K562 (cell line): ENCODE results near the gene TUT1. TPM values are rescaled to one million over a fixed set of nuclear protein-coding genes. Genes with fewer than 3 reads are reported as not detected.

Experiments
- ATAC-seq: fragments of 200-7000 bp; cut with Tn5 transposase; 3 replicates; pipeline ENCODE4 v1.9.1; 2020; ENCODE audit warnings: moderate library complexity
- BruUV-seq: library from RNA; stranded (reverse); fragments of 400-500 nt; replicated peaks from 2 replicates; lab custom pipeline; 2021; lab: Mats Ljungman, UMichigan
- CTCF ChIA-PET: fragments of 300-600 bp; formaldehyde crosslinking; extraction: SDS; loops from one replicate; lab custom pipeline; 2021; ENCODE audit warnings: low intra/inter-chr PET ratio; lab: Yijun Ruan, JAX
- POLR2A ChIA-PET: fragments of 300-600, 350-650 bp; sonication (Branson Sonifier 250); formaldehyde crosslinking; extraction: SDS; loops from one replicate; lab custom pipeline; 2021; ENCODE audit warnings: antibody characterized with exemption, inconsistent platforms; lab: Yijun Ruan, JAX
- DNase-seq, 4 experiments: peaks; one replicate each; pipeline versions ENCODE4 v3.0.0 to v3.0.0-alpha.2; 2011 to 2018; ENCODE audit warnings: low spot score in 3 of 4, mixed read lengths in 3 of 4; ENCODE audit errors: extremely low read depth in 1 of 4
- FAIRE-seq: peaks from 2 replicates; lab custom pipeline; 2011; peaks lifted over from hg19 to GRCh38; lab: Jason Lieb, UNC
- H2AFZ ChIP-seq: 2 replicates; pipeline ENCODE4 v1.6.0; 2011; ENCODE audit warnings: low read depth, low read length, control low read depth, inconsistent platforms
- H3K27ac ChIP-seq: fragments of 200-600 bp; 3 replicates; pipeline ENCODE4 v1.8.0; 2011; ENCODE audit warnings: low read depth, mild to moderate bottlenecking, control low read depth, inconsistent platforms, low read length, moderate library complexity, mixed read lengths; ENCODE audit errors: extremely low read depth
- H3K27me3 ChIP-seq, 2 experiments: fragments of 300-600 bp in 1 of 2; 2 replicates in 1 of 2; 3 replicates in 1 of 2; pipeline versions ENCODE4 v1.6.0 to v1.8.0; 2011; ENCODE audit warnings: inconsistent platforms in 2 of 2, low read length in 2 of 2, mild to moderate bottlenecking in 1 of 2, mixed read lengths in 1 of 2, moderate library complexity in 1 of 2; ENCODE audit not compliant: control insufficient read depth in 2 of 2, insufficient read depth in 2 of 2
- H3K36me3 ChIP-seq: fragments of 300-600 bp; 3 replicates; pipeline ENCODE4 v1.8.0; 2011; ENCODE audit warnings: mild to moderate bottlenecking, low read length, inconsistent platforms; ENCODE audit not compliant: control insufficient read depth, insufficient read depth
- H3K4me1 ChIP-seq, 2 experiments: fragments of 200-600 bp in 1 of 2; replicated peaks in 1 of 2; 2 replicates in 1 of 2; 3 replicates in 1 of 2; pipeline versions ENCODE4 v1.5.1 to v1.8.0; 2011; ENCODE audit warnings: inconsistent platforms in 2 of 2, low read length in 2 of 2, mild to moderate bottlenecking in 1 of 2, mixed read lengths in 1 of 2, moderate library complexity in 1 of 2; ENCODE audit not compliant: control insufficient read depth in 2 of 2, insufficient read depth in 2 of 2
- H3K4me2 ChIP-seq: 2 replicates; pipeline ENCODE4 v1.6.1; 2011; ENCODE audit warnings: low read length, control low read depth, inconsistent platforms, mixed read lengths; ENCODE audit not compliant: insufficient read depth
- H3K4me3 ChIP-seq: fragments of 200-600 bp; sonication (generic), shearing (Covaris generic); 2 replicates; pipeline ENCODE4 v1.5.1; 2016; ENCODE audit warnings: control low read depth, inconsistent platforms
- H3K79me2 ChIP-seq: fragments of 200-600 bp; 3 replicates; pipeline ENCODE4 v1.8.0; 2011; ENCODE audit warnings: low read length, inconsistent platforms; ENCODE audit not compliant: control insufficient read depth, insufficient read depth
- H3K9ac ChIP-seq, 2 experiments: 2 replicates each; pipeline versions ENCODE4 v1.6.0 to v1.6.1; 2011; ENCODE audit warnings: low read depth in 2 of 2, low read length in 2 of 2, control low read depth in 1 of 2, inconsistent platforms in 1 of 2, mild to moderate bottlenecking in 1 of 2, mixed read lengths in 1 of 2; ENCODE audit not compliant: insufficient read depth in 1 of 2
- H3K9me1 ChIP-seq: one replicate; pipeline ENCODE4 v1.6.0; 2011; ENCODE audit warnings: inconsistent platforms, mild to moderate bottlenecking, low read length, moderate library complexity; ENCODE audit not compliant: control insufficient read depth, insufficient read depth
- H3K9me3 ChIP-seq: replicated peaks from 2 replicates; pipeline ENCODE4 v1.5.1; 2011; ENCODE audit warnings: low read depth, low read length, inconsistent platforms; ENCODE audit not compliant: control insufficient read depth, insufficient read depth
- H4K20me1 ChIP-seq: replicated peaks from 2 replicates; pipeline ENCODE4 v1.6.1; 2011; ENCODE audit warnings: low read length, inconsistent platforms, mixed read lengths; ENCODE audit not compliant: control insufficient read depth, insufficient read depth
- AFF1 ChIP-seq, 2 experiments: fragments of 450-650 bp; IDR thresholded peaks; 2 replicates each; pipeline ENCODE4 v1.6.1; 2018; ENCODE audit warnings: mild to moderate bottlenecking in 2 of 2, low read depth in 1 of 2; ENCODE audit not compliant: partially characterized antibody in 2 of 2
- BRD4 ChIP-seq: fragments of 200-600 bp; sonication (generic); IDR thresholded peaks from 2 replicates; pipeline ENCODE4 v1.6.1; 2017; ENCODE audit warnings: inconsistent platforms
- GATAD2A ChIP-seq: fragments of 450-650 bp; IDR thresholded peaks from 2 replicates; pipeline ENCODE4 v1.6.1; 2017
- HDAC3 ChIP-seq: fragments of 450-650 bp; IDR thresholded peaks from 2 replicates; pipeline ENCODE4 v1.6.1; 2018; ENCODE audit warnings: borderline replicate concordance, mild to moderate bottlenecking, moderate library complexity; ENCODE audit not compliant: partially characterized antibody
- PREB ChIP-seq: sonication (generic); formaldehyde crosslinking; IDR thresholded peaks from 2 replicates; pipeline ENCODE4 v1.8.1; 2023; ENCODE audit warnings: mild to moderate bottlenecking, missing genetic modification reagents
- TRIM28 ChIP-seq: fragments of 450-650 bp; IDR thresholded peaks from 2 replicates; pipeline ENCODE4 v1.6.1; 2017
- U2AF2 ChIP-seq: fragments of 200-400 bp; formaldehyde crosslinking; optimal IDR thresholded peaks from 2 replicates; pipeline ENCODE3; 2017; ENCODE audit warnings: low read depth, mild to moderate bottlenecking, low read length
- WGBS: fragments of 100-300 bp; shearing (Covaris generic); methylation state at CpG from one replicate; pipeline ENCODE4 v1.1.6; 2016; ENCODE audit warnings: low coverage, mixed read lengths; ENCODE audit not compliant: insufficient coverage; ENCODE audit errors: missing lambda C conversion rate; 5-methylcytosine and 5-hydroxymethylcytosine counted together
- in situ Hi-C: fragments of 300-500 bp; cut with MboI; formaldehyde crosslinking; loops from 4 replicates; pipeline ENCODE4 v1.15.0; 2018; ENCODE audit warnings: inconsistent platforms, mixed read lengths
- intact Hi-C: fragments of 100-400 bp; cut with micrococcal nuclease; formaldehyde crosslinking; loops from 2 replicates; pipeline ENCODE4 v1.14.2; 2022
- polyA plus RNA-seq, 8 experiments: library from polyadenylated mRNA; depleted of rRNA in 4 of 8; stranded (reverse) in 5 of 8; unstranded in 3 of 8; fragments of >200 nt; fragmentation: Nextera tagmentation in 2 of 8; fragmentation: Illumina TruSeq in 1 of 8; extraction: Ambion mirVana in 2 of 8; extraction: Trizol in 1 of 8; gene quantifications; 2 replicates each; pipeline versions ENCODE4 v1.2.1 to v1.2.3, GENCODE V29; 2011 to 2014; ENCODE audit warnings: inconsistent platforms in 1 of 8, missing spikeins in 1 of 8
- total RNA-seq, 7 experiments: library from RNA; depleted of rRNA in 6 of 7; stranded (reverse); fragments of >200 nt in 6 of 7; fragmentation: Illumina TruSeq in 2 of 7; extraction: Trizol in 2 of 7; gene quantifications; 2 replicates each; pipeline versions ENCODE4 v1.2.1 to v1.2.3, GENCODE V29; 2011 to 2021; ENCODE audit warnings: low replicate concordance in 1 of 7

Gene TUT1
- total and polyA plus RNA-seq, 9 of the 15 experiments (the other 6 are each of a cell fraction or from before 2014, with no cell fraction given) = 0.66 to 44.3 (median 15.7) TPM

GRCh38 chr11:62547691-62548281 is 43.5 kb downstream of the TUT1 start:
- BruUV-seq = no TSS peak
- intact Hi-C loops (no loop called here), in situ Hi-C loops (no loop called here)
- no peak overlapping the region for H2AFZ ChIP-seq
- peaks cover 54 to 70% of the 10 kb centered on the region in 2 experiments for H3K4me1 ChIP-seq
- H3K9me3 ChIP-seq = no peaks in the 10 kb centered on the region
- no peak for DNase-seq
- no peak for FAIRE-seq
- ATAC-seq = no peak
- 64% methylated on average over 8 of the region's 8 CpGs for WGBS
- H3K4me3 ChIP-seq = no peak overlapping the region
- peaks cover 6% of the 10 kb centered on the region for H3K9me1 ChIP-seq
- H3K79me2 ChIP-seq = peaks cover 35% of the 10 kb centered on the region
- H4K20me1 ChIP-seq = no peaks in the 10 kb centered on the region; the same call in 1 of the 2 replicates
- H3K4me2 ChIP-seq = no peak overlapping the region
- POLR2A ChIA-PET = interaction anchor here (0.8 to 1.1 kb wide), 5 partner anchors 8 to 175 kb away, joined by 3 to 5 read pairs (median 4); no protein-coding TSS in a partner anchor
- no peak overlapping the region for H3K9ac ChIP-seq
- no peak overlapping the region for H3K27ac ChIP-seq
- CTCF ChIA-PET = no interaction called here
- no peaks in the 10 kb centered on the region for H3K36me3 ChIP-seq
- no peaks in the 10 kb centered on the region for H3K27me3 ChIP-seq
- TF ChIP-seq U2AF2 (no peak), HDAC3 (no peak), GATAD2A (no peak), AFF1 (IDR thresholded peaks at IDR 0.05; ENCODE audit: low read depth in 1 of 2, partially characterized antibody in 2 of 2) (no peak), PREB (CRISPR knock-in tag) (no peak), BRD4 (no peak), TRIM28 (no peak)
